ENCODE measurements around the gene BCAR1. TPM values are rescaled to one million over a fixed set of nuclear protein-coding genes. Genes with fewer than 3 reads are reported as not detected.
A peak's percentile ranks its signal among the peaks of the same experiment; 100 is the strongest.

The BCAR1 gene
- total and polyA plus RNA-seq, 2 of the 13 experiments (the other 11 are each of a cell fraction or from before 2014, with no cell fraction given) = 48.1 to 51.7 TPM

DNA sequence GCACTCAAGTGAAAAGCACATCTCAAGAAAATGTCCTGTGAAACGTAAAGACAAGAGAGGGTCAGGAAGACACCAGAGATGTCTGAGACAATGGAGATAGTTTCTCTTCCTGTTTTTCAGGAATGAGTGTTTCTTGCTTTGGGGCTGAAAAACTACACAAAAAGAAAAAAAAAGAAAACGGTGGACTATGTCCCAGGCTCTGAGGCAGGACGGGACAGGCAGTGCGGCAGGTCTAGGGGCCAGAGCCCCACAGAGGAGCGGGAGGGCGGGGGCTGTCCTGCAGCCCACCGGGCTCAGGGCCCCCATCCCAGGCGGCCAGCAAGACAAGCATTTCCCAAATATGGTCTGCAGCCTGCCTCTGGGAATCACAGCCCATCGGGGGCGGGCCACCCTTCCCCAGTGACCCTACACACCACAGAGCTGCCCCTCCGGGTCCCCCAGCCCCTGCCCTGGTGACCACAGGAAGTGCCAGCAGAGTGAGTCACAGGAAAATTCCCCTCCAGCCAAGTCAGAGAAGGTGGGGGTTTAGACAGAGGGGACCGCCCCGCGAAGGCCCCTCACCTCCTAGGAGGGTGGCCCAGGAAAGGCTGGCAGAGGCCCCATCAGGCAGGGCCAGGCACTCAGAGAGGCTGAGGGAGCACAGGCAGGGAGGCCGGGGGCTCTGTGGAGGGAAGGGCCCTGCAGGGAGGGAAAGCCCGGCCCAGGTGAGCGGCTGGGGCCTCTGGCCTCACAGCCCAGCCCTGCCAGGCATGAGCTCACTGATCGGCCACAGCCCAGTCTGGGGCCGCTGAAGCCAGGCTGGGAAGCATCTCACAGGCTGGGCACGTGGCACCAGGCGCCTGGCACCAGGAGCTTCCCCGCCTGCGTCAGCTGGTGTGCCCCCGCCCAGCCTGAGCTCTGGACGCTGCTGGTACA, 6.3 kb downstream of the BCAR1 start (continued):
- no peak for TF ChIP-seq CEBPZ (IDR thresholded peaks at IDR 0.05; ENCODE audit: low read length)
- peak; percentile 29; the same call in 1 of the 2 replicates for TF ChIP-seq SIX1 (CRISPR knock-in tag; IDR thresholded peaks at IDR 0.05; ENCODE audit: borderline replicate concordance)
- TF ChIP-seq RBM22 (optimal IDR thresholded peaks at IDR 0.05; ENCODE audit: low read length) = peak; percentile 94
- TF ChIP-seq HIVEP1 (CRISPR knock-in tag; IDR thresholded peaks at IDR 0.05) = peak; percentile 100
- TF ChIP-seq HNF1A (IDR thresholded peaks at IDR 0.05; ENCODE audit: low read depth) = peak; percentile 84; the same call in 1 of the 2 replicates
- TF ChIP-seq HNF1A (CRISPR knock-in tag; IDR thresholded peaks at IDR 0.05; ENCODE audit: borderline replicate concordance) = peak; percentile 90; the same call in 1 of the 2 replicates
- TF ChIP-seq ZNF879 (CRISPR knock-in tag; IDR thresholded peaks at IDR 0.05) = peak; percentile 59; the same call in 1 of the 2 replicates
- TF ChIP-seq NRL (CRISPR knock-in tag; IDR thresholded peaks at IDR 0.05; ENCODE audit: borderline replicate concordance) = peak; percentile 74; the same call in 1 of the 2 replicates
- TF ChIP-seq HNF4A (CRISPR knock-in tag; IDR thresholded peaks at IDR 0.05) = peak; percentile 75
- TF ChIP-seq HNRNPL (IDR thresholded peaks at IDR 0.05; ENCODE audit: low read depth, low read length) = peak; percentile 100
- peak; percentile 96 for TF ChIP-seq HMG20A (CRISPR knock-in tag; IDR thresholded peaks at IDR 0.05; ENCODE audit: borderline replicate concordance)
- TF ChIP-seq ZNF776 (CRISPR knock-in tag; IDR thresholded peaks at IDR 0.05) = peak; percentile 97
- peak; percentile 81; the same call in 1 of the 2 replicates for TF ChIP-seq GATA4 (IDR thresholded peaks at IDR 0.05; ENCODE audit: borderline replicate concordance, low read depth)
- peak; percentile 80; the same call in 1 of the 2 replicates for TF ChIP-seq NR1H2 (CRISPR knock-in tag; IDR thresholded peaks at IDR 0.05; ENCODE audit: borderline replicate concordance, low read depth)
- peak; percentile 95 for TF ChIP-seq ZNF687 (CRISPR knock-in tag; IDR thresholded peaks at IDR 0.05)
- TF ChIP-seq NFKBIZ (CRISPR knock-in tag; IDR thresholded peaks at IDR 0.05) = peak; percentile 97
- peak; percentile 94; the same call in 1 of the 2 replicates for TF ChIP-seq SALL2 (CRISPR knock-in tag; IDR thresholded peaks at IDR 0.05)

All from HepG2 (cell line).